Ishikawa (cell line): ENCODE results near the gene CD79B.

Experiments
- CEBPB ChIP-seq: IDR thresholded peaks from 2 replicates; pipeline ENCODE4 v1.6.1; 2012
- CREB1 ChIP-seq: IDR thresholded peaks from 2 replicates; pipeline ENCODE4 v1.6.1; 2012; ENCODE audit warnings: low read depth
- EGR1 ChIP-seq: IDR thresholded peaks from 2 replicates; pipeline ENCODE4 v1.6.1; 2012
- EP300 ChIP-seq: IDR thresholded peaks from 2 replicates; pipeline ENCODE4 v1.6.1; 2012; ENCODE audit warnings: borderline replicate concordance
- FOXM1 ChIP-seq: IDR thresholded peaks from 2 replicates; pipeline ENCODE4 v1.6.1; 2012; ENCODE audit warnings: low read depth, borderline replicate concordance
- NFIC ChIP-seq: IDR thresholded peaks from 2 replicates; pipeline ENCODE4 v1.6.1; 2012
- RAD21 ChIP-seq: IDR thresholded peaks from 2 replicates; pipeline ENCODE4 v1.6.1; 2012; ENCODE audit warnings: low read depth
- TAF1 ChIP-seq: IDR thresholded peaks from 2 replicates; pipeline ENCODE4 v1.6.1; 2012; ENCODE audit warnings: low read depth, mild to moderate bottlenecking
- TCF12 ChIP-seq: IDR thresholded peaks from 2 replicates; pipeline ENCODE4 v1.6.1; 2012; ENCODE audit warnings: low read depth
- TEAD4 ChIP-seq: IDR thresholded peaks from 2 replicates; pipeline ENCODE4 v1.6.1; 2012
- YY1 ChIP-seq: IDR thresholded peaks from 2 replicates; pipeline ENCODE4 v1.6.1; 2012; ENCODE audit warnings: low read depth
- ZBTB7A ChIP-seq: IDR thresholded peaks from 2 replicates; pipeline ENCODE4 v1.6.1; 2012; ENCODE audit warnings: low read depth
- TF ChIP-seq, protein P1 (sequence below): IDR thresholded peaks from 2 replicates; pipeline ENCODE4 v1.6.1; 2012
- TF ChIP-seq, protein P2 (sequence below): IDR thresholded peaks from 2 replicates; pipeline ENCODE4 v1.6.1; 2012; ENCODE audit warnings: low read depth, mild to moderate bottlenecking
- TF ChIP-seq, protein P3 (sequence below): IDR thresholded peaks from 2 replicates; pipeline ENCODE4 v1.6.1; 2012

Gene CD79B

DNA sequence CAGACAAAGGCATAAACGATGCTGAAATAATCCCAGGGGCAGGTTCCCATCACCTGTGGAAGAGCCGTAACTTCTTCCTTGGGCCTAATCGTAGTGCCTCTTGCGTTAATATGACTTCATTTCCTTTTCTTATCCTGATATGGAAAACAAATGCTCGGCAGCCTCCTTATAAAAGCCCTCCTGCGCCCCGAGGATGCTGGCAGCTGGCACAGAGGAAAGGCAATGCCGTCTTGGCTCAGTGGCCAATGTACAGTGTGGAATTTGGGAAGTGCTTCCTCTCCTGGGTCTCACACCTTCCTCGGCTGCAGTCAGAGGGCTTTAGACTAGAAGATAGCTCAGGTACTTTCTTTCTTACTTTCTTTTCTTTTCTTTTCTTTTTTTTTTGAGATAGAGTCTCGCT is 37.1 kb upstream of the CD79B start:
- TF ChIP-seq TAF1: no peak
- TF ChIP-seq RAD21: no peak
- TF ChIP-seq CREB1: no peak
- TF ChIP-seq, protein P1, sequence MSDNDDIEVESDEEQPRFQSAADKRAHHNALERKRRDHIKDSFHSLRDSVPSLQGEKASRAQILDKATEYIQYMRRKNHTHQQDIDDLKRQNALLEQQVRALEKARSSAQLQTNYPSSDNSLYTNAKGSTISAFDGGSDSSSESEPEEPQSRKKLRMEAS: no peak
- no peak for TF ChIP-seq FOXM1
- no peak for TF ChIP-seq NFIC
- TF ChIP-seq ZBTB7A: no peak
- no peak for TF ChIP-seq CEBPB
- TF ChIP-seq TEAD4: no peak
- no peak for TF ChIP-seq EP300
- TF ChIP-seq, protein P2, sequence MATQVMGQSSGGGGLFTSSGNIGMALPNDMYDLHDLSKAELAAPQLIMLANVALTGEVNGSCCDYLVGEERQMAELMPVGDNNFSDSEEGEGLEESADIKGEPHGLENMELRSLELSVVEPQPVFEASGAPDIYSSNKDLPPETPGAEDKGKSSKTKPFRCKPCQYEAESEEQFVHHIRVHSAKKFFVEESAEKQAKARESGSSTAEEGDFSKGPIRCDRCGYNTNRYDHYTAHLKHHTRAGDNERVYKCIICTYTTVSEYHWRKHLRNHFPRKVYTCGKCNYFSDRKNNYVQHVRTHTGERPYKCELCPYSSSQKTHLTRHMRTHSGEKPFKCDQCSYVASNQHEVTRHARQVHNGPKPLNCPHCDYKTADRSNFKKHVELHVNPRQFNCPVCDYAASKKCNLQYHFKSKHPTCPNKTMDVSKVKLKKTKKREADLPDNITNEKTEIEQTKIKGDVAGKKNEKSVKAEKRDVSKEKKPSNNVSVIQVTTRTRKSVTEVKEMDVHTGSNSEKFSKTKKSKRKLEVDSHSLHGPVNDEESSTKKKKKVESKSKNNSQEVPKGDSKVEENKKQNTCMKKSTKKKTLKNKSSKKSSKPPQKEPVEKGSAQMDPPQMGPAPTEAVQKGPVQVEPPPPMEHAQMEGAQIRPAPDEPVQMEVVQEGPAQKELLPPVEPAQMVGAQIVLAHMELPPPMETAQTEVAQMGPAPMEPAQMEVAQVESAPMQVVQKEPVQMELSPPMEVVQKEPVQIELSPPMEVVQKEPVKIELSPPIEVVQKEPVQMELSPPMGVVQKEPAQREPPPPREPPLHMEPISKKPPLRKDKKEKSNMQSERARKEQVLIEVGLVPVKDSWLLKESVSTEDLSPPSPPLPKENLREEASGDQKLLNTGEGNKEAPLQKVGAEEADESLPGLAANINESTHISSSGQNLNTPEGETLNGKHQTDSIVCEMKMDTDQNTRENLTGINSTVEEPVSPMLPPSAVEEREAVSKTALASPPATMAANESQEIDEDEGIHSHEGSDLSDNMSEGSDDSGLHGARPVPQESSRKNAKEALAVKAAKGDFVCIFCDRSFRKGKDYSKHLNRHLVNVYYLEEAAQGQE: no peak
- TF ChIP-seq, protein P3, sequence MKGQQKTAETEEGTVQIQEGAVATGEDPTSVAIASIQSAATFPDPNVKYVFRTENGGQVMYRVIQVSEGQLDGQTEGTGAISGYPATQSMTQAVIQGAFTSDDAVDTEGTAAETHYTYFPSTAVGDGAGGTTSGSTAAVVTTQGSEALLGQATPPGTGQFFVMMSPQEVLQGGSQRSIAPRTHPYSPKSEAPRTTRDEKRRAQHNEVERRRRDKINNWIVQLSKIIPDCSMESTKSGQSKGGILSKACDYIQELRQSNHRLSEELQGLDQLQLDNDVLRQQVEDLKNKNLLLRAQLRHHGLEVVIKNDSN: no peak
- TF ChIP-seq TCF12: no peak

DNA sequence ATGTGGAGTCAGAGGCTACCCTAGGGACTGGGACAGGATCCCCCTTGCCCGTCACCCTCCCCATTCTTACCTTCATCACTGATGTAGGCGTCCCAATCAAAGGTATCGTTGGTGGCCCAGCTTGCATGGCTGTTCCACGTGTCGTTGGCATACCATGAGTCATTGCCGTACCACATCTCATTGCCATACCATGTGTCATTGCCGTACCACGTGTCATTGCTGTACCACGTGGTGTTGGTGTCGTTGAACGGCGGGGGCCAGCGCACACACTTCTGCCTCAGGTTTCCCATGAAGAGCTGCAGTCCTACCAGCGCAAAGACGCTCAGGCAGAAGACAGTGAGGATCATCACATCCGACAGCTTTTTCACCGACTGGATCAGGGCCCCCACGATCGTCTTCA is 35.8 kb upstream of the CD79B start:
- no peak for TF ChIP-seq TEAD4
- no peak for TF ChIP-seq NFIC
- no peak for TF ChIP-seq TAF1
- TF ChIP-seq EP300: no peak
- TF ChIP-seq, protein P3: no peak
- no peak for TF ChIP-seq FOXM1
- no peak for TF ChIP-seq YY1
- TF ChIP-seq EGR1: no peak
- TF ChIP-seq TCF12: no peak

DNA sequence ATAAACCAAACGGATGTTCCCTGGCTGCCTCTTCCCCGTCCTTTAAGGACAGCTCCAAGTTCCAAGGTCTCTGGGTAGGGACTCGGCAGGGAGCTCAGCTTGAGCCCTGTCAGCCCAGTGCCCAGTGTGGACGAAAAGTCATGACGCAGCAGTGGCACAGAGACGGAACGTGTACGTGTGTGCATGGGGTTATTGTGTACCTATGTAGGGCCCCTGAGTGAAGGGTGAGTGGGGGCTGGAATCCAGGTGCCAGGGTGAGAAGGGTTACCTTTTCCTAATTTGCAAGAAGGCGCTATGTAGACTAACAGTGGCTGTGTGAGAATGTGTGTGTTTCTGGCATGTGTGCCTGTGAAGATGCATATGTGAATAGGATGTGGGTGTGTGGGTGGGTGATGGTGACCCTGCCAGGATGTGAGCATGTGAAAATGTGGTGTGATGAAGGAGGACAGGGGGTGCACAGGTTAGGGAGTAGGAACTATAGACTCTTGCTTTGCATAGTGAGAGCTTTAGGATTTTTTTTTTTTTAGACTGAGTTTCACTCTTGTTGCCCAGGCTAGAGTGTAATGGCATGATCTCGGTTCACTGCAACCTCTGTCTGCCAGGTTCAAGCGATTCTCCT is 34.6 kb upstream of the CD79B start:
- TF ChIP-seq CEBPB (no peak), ZBTB7A (no peak), FOXM1 (no peak), NFIC (no peak), TCF12 (no peak), TEAD4 (no peak), CREB1 (no peak), RAD21 (no peak)
- TF ChIP-seq, protein P3: no peak
- TF ChIP-seq, protein P2: no peak
- TF ChIP-seq, protein P1: no peak

DNA sequence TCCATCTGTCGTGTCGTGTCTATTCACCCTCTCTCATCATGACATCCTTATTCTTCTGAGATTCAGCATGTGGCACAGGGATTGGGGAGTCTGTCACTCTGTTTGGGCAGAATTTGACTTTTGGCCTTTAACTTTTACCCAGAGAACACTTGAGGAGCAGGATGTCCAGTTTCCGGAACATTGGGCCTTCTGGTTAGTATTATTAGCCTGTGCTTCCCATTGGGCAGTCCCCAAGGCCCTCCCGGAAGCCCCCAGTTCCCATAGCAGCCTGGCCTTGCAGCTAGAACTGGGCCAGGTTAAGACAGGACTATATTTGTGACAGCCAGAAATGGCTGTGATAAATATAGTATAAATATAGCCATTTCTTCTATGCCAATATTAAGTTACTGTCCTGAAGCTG is 31.0 kb upstream of the CD79B start:
- no peak for TF ChIP-seq EP300
- TF ChIP-seq, protein P2: no peak
- no peak for TF ChIP-seq NFIC
- TF ChIP-seq ZBTB7A: no peak
- no peak for TF ChIP-seq TAF1
- TF ChIP-seq RAD21: no peak
- no peak for TF ChIP-seq TCF12
- TF ChIP-seq, protein P3: no peak
- no peak for TF ChIP-seq TEAD4
- TF ChIP-seq, protein P1: no peak
- no peak for TF ChIP-seq FOXM1
- TF ChIP-seq CREB1: no peak
